NCI-H2196 (cell line): Measurements from ENCODE around the gene METRNL.
"Not testable (repeated sequence)": the region's sequence is repeated elsewhere in the genome, so short reads cannot be mapped to it uniquely, and the experiment has no call there.

Source experiments
- DNase-seq: peaks from one replicate; lab custom pipeline; 2025; ENCODE audit not compliant: unreplicated experiment; lab: John Stamatoyannopoulos, UW

The METRNL gene, protein sequence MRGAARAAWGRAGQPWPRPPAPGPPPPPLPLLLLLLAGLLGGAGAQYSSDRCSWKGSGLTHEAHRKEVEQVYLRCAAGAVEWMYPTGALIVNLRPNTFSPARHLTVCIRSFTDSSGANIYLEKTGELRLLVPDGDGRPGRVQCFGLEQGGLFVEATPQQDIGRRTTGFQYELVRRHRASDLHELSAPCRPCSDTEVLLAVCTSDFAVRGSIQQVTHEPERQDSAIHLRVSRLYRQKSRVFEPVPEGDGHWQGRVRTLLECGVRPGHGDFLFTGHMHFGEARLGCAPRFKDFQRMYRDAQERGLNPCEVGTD

GRCh38 chr17:83079352-83079747 lies at the start of gene METRNL:
Gene METRNL, plus strand, starts transcription at chr17:83079609. Its CDS starts 207 bp downstream, at chr17:83079816.
- peak; percentile 74 for DNase-seq

- DNase-seq: no peak
Measured at GRCh38 chr17:83030432-83030831, 49.0 kb upstream of the METRNL start.

DNA sequence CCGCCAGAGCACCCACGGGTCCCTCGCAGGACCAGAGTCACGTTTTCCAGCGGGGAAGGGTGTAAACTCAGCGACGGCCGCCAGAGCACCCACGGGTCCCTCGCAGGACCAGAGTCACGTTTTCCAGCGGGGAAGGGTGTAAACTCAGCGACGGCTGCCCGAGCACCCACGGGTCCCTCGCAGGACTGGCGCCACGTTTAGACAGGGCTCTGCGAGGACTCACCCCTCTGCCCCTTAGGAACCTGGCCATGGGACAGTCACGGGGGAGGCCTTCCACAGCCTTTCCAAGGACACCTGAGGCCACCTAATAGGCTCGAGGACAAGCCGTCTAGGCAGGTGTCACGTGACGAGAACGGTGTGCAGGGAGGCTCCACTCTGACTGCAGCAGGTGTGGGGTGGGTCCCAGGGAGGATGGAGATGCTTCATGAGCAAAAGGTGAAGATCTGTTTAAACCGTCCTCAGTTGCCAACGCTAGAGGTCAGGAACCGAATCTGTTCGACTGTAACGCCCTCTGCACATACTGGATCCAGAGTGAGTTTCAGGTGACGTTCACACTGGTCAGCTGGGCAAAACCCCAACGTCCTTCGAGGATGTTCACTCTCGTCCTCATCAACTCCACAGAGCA lies 48.0 kb upstream of the METRNL start:
- DNase-seq: no peak

DNA sequence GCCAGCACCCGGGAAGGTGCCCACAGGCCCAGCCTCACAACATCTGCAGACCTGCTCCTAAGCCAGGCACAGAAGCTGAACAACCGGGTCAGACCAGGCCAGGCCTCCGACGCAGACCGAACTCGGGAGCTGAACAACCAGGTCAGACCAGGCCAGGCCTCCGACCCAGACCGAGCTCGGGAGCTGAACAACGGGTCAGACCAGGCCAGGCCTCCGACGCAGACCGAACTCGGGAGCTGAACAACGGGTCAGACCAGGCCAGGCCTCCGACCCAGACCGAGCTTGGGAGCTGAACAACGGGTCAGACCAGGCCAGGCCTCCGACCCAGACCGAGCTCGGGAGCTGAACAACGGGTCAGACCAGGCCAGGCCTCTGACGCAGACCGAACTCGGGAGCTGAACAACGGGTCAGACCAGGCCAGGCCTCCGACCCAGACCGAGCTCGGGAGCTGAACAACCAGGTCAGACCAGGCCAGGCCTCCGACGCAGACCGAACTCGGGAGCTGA lies 47.4 kb upstream of the METRNL start:
- not testable (repeated sequence) for DNase-seq

- DNase-seq: no peak
Measured at GRCh38 chr17:83032781-83033180, 46.6 kb upstream of the METRNL start.

DNA sequence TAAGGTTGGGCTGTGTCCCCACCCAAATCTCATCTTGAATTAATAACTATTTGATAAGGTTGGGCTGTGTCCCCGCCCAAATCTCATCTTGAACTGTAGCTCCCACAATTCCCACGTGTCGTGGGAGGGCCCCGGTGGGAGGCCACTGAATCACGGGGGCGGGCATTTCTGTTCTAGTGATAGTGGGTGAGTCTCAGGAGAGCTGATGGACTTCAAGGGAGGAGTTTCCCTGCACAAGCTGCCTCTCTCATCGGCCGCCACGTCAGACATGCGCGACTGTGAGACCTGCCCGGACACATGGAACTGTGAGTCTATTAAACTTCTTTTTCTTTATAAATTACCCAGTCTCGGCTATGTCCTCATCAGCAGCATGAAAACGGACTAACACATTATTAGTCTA lies 44.9 kb upstream of the METRNL start:
- no peak for DNase-seq

DNA sequence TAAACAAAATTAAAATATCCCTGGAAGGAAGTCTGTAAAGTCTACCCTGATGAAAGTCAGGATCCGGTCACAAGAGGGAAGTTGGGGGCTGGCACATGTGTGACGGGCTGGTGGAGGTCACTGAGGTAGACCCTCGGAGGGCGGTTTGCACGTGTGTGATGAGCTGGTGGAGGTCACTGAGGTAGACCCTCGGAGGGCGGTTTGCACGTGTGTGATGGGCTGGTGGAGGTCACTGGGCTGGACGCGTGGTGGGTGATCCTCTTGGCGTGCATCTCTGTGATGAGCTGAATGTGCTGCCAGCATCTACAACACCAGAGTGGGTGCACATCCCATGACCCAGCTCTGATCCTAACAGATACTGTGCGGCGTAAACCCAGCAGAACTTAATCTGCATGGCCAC lies 43.7 kb upstream of the METRNL start:
- DNase-seq: no peak

DNA sequence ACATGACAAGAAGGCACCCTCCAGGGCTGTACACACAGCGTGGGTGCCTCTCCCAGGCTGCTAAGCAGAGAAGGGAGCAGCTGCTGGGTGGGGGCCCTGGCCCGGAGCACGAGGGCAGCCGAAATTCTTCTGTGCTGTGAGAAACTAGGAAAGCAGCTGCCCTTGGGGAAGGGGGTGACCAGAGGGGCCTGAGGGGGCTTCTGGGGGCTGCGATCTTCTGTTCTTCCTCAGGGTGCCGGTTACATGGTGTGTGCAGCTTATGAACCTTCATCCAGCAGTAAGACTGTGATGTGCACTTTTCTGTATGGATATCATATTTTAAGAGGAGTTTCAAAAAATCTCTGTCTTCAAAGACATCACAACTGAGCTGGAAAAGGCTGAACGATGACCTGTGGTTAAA lies 43.2 kb upstream of the METRNL start:
- no peak for DNase-seq

GRCh38 chr17:83036666-83037065 lies 42.7 kb upstream of the METRNL start:
- no peak for DNase-seq

- no peak for DNase-seq
Measured at GRCh38 chr17:83037084-83037873, 42.1 kb upstream of the METRNL start.

DNA sequence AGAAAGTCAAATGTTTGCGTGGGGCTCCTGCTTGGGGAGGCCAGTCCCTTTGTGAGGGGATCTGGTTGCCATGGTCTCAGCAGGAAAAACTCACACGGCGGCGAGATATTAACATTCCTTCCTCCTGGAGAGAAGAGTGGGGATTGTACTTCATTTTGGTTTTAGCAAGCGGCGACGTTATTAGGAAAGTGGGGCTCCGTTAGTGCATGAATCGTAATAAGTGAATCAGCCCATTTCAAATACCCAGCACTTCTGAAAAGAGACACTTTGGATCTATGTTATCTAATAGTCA lies 41.6 kb upstream of the METRNL start:
- no peak for DNase-seq

DNA sequence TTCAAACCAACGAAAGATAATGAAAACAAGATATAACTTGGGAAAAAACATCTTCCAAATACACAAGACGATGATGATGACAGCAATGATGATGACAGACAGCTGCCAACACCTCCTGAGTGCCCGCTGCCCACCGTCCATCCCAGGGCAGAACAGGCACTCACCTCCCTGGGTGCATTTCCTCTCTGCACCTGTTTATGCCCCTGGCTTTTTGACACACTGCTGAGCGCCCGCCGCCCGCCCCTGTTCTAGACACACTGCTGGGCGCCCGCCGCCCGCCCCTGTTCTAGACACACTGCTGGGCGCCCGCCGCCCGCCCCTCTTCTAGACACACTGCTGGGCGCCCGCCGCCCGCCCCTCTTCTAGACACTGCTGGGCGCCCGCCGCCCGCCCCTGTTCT lies 40.4 kb upstream of the METRNL start:
- DNase-seq: not testable (repeated sequence)

- no peak for DNase-seq
Measured at GRCh38 chr17:83041305-83041704, 38.1 kb upstream of the METRNL start.

GRCh38 chr17:83042522-83043158 lies 36.8 kb upstream of the METRNL start:
- no peak for DNase-seq

DNA sequence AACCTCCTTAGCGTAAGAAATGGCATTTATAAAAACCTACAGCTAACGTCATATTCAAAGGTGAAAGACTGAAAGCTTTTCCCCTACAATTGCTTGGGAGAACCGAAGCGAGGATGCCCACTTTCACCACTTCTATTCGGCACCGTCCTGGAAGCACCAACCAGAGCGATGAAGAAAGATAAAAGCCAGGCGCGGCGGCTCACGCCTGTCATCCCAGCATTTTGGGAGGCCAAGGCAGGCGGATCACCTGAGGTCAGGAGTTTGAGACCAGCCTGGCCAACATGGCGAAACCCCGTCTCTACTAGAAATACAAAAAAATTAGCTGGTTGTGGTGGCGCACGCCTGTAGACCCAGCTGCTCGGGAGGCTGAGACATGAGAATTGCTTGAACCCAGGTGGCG lies 34.9 kb upstream of the METRNL start:
- DNase-seq: not testable (repeated sequence)

DNA sequence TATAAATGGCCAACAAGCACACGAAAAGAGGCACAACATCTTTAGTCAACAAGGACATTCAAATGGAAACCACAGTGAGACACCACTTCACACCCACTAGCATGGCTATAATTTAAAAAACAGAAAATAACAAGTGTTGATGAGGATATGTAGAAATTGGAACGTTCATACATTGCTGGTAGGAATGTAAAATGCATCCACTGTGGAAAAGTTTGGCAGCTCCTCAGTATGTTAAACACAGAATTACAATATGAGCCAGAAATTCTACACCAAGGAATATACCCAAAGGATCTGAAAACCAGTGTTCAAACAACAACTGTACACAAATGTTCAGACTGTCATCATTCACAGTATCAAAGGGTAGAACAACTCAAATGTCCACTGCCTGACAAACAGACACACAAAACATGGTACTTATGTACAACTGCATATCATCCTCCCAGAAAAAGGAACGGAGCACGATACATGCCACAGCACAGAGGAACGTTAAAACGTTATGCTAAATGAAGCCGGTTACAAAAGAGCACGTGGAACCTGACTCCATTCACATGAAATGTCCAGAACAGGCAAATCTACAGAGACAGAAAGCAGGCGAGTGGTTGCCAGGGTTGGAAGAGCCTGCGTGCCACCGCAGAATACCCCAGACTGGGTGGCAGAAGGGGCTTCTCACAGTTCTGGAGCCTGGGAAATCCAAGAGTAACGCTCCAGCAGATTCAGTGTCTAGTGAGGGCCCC lies 32.8 kb upstream of the METRNL start:
- DNase-seq: no peak

DNA sequence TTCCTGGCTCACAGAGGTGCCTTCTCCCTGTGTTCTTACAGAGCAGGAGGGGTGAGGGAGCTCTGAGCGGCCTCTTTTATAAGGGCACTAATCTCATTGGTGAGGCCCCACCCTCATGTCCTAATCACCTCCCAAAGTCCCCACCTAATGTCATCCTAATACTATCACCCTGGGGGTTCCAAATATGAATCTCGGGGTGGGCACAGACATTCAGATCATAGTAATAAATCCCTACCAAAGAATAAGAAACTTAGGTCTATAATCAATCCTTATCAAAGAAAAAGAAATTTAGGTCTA lies 32.3 kb upstream of the METRNL start:
- DNase-seq: no peak

DNA sequence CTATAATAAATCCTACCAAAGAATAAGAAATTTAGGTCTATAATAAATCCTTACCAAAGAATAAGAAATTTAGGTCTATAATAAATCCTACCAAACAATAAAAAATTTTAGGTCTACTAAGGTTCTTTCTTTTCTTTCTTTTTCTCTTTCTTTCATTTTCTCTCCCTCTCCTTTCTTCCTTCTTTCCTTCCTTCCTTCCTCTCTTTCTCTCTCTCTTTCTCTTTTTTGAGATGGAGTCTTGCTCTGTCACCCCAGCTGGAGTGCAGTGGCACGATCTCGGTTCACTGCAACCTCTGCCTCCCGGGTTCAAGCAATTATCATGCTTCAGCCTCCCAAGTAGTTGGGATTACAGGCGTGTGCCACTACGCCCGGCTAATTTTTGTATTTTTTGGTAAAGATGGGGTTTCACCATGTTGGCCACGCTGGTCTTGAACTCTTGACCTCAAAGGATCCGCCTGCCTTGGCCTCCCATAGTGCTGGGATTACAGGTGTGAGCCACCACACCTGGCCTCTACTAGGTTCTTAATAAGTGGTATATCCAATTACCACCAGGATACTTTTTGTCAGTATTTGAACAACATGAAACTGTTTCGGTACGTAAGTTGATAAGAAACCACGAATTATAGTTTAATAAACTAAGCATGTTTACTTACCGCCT lies 31.5 kb upstream of the METRNL start:
- not testable (repeated sequence) for DNase-seq

- peak; percentile 87 for DNase-seq
Measured at GRCh38 chr17:83050651-83051395, 28.6 kb upstream of the METRNL start.
